Measurements from ENCODE around the gene STYXL1. TPM values are rescaled to one million over a fixed set of nuclear protein-coding genes. Genes with fewer than 3 reads are reported as not detected.
"Not testable (repeated sequence)": the region's sequence is repeated elsewhere in the genome, so short reads cannot be mapped to it uniquely, and the experiment has no call there.

STYXL1 gene
- 49.3 and 79.7 TPM in 2 replicates for total RNA-seq (2022)
- Bru-seq, nascent RNA: percentile 66 among the genes with signal in this experiment
- percentile 75 among the genes with signal in this experiment for BruChase-seq, experiment 1, labeled RNA remaining after a 6-hour chase
- BruChase-seq, experiment 2, labeled RNA remaining after a 2-hour chase: percentile 73 among the genes with signal in this experiment
- long read RNA-seq, transcript STYXL1-201 (9 exons, 1,415 nt): minor isoform, 6 of 31 reads
- long read RNA-seq, transcript STYXL1-203 (9 exons, 1,374 nt): major isoform, 7 of 31 reads
- long read RNA-seq, transcript STYXL1-206 (9 exons, 1,147 nt): minor isoform, 6 of 31 reads
- long read RNA-seq, partial matches to known transcripts: 9 of 31 reads
- long read RNA-seq, other reads (novel, unspliced or antisense): 3 of 31 reads

GRCh38 chr7:76047811-76048667 lies at the start of gene STYXL1, which contains the start of gene MDH2:
Gene STYXL1, minus strand, starts transcription at chr7:76048000. Its CDS starts 17,477 bp downstream, at chr7:76030523.
Gene MDH2, plus strand, starts transcription at chr7:76048106. Its CDS starts 55 bp downstream, at chr7:76048161.
- peak; percentile 96 for DNase-seq (ENCODE audit: unreplicated experiment)
- TSS peak; percentile 73 for BruUV-seq (replicated peaks)
- Mint-ChIP-seq H3K4me3 (ENCODE audit: unreplicated experiment) (peak within 1 kb of the TSS; percentile 97), H3K4me1 (ENCODE audit: insufficient read depth, unreplicated experiment) (peaks cover 27% of the 10 kb centered on the region), H3K36me3 (ENCODE audit: insufficient read depth, unreplicated experiment) (peaks cover 40% of the 10 kb centered on the region), H3K9me3 (ENCODE audit: unreplicated experiment) (no peaks in the 10 kb centered on the region), H3K27me3 (ENCODE audit: insufficient read depth, unreplicated experiment) (no peaks in the 10 kb centered on the region), H3K27ac (ENCODE audit: low read depth, unreplicated experiment) (peak within 1 kb of the TSS; percentile 99)
- POLR2A ChIA-PET: interaction anchor here (0.5 to 2.2 kb wide), 37 partner anchors 8 to 315 kb away, joined by 3 to 15 read pairs (median 5); partner anchors contain the start of genes POR, RHBDD2 and TMEM120A
- intact Hi-C loops (cut with micrococcal nuclease): loop anchor here (5.0 kb wide), 1 partner anchor 84 kb away; no protein-coding TSS in a partner anchor
- TF ChIP-seq CTCF (IDR thresholded peaks at IDR 0.05; ENCODE audit: unreplicated experiment): no peak
- CTCF ChIA-PET: interaction anchor here (0.5 to 2.1 kb wide), 8 partner anchors 26 to 294 kb away, joined by 3 to 13 read pairs (median 3); partner anchors contain the start of gene POR

GRCh38 chr7:76095908-76096307 lies 48.1 kb upstream of the STYXL1 start:
- ChIA-PET CTCF (no interaction called here), POLR2A (interaction anchor here (1.1 kb wide), 1 partner anchor 8 kb away, joined by 3 read pairs; no protein-coding TSS in a partner anchor)
- no peak overlapping the region for H3K4me3 Mint-ChIP-seq (ENCODE audit: unreplicated experiment)
- TF ChIP-seq CTCF (IDR thresholded peaks at IDR 0.05; ENCODE audit: unreplicated experiment): no peak
- no peaks in the 10 kb centered on the region for H3K36me3 Mint-ChIP-seq (ENCODE audit: insufficient read depth, unreplicated experiment)
- no peaks in the 10 kb centered on the region for H3K9me3 Mint-ChIP-seq (ENCODE audit: unreplicated experiment)
- no peaks in the 10 kb centered on the region for H3K4me1 Mint-ChIP-seq (ENCODE audit: insufficient read depth, unreplicated experiment)
- no peaks in the 10 kb centered on the region for H3K27me3 Mint-ChIP-seq (ENCODE audit: insufficient read depth, unreplicated experiment)
- no TSS peak for BruUV-seq (replicated peaks)
- no peak overlapping the region for H3K27ac Mint-ChIP-seq (ENCODE audit: low read depth, unreplicated experiment)
- intact Hi-C loops (cut with micrococcal nuclease): no loop called here
- DNase-seq (ENCODE audit: unreplicated experiment): no peak

- H3K27me3 Mint-ChIP-seq (ENCODE audit: insufficient read depth, unreplicated experiment); BruUV-seq (replicated peaks); H3K4me3 Mint-ChIP-seq (ENCODE audit: unreplicated experiment); H3K36me3 Mint-ChIP-seq (ENCODE audit: insufficient read depth, unreplicated experiment); H3K27ac Mint-ChIP-seq (ENCODE audit: low read depth, unreplicated experiment); intact Hi-C loops (cut with micrococcal nuclease); DNase-seq (ENCODE audit: unreplicated experiment); H3K9me3 Mint-ChIP-seq (ENCODE audit: unreplicated experiment); H3K4me1 Mint-ChIP-seq (ENCODE audit: insufficient read depth, unreplicated experiment): not testable (repeated sequence)
- ChIA-PET POLR2A (interaction anchor here (0.9 kb wide), 1 partner anchor 10 kb away, joined by 3 read pairs; no protein-coding TSS in a partner anchor), CTCF (interaction anchor here (1.0 kb wide), 1 partner anchor 25 kb away, joined by 4 read pairs; no protein-coding TSS in a partner anchor)
Observed at GRCh38 chr7:76094326-76094725, 46.5 kb upstream of the STYXL1 start.

- H3K36me3 Mint-ChIP-seq (ENCODE audit: insufficient read depth, unreplicated experiment); H3K27me3 Mint-ChIP-seq (ENCODE audit: insufficient read depth, unreplicated experiment); H3K27ac Mint-ChIP-seq (ENCODE audit: low read depth, unreplicated experiment); H3K4me3 Mint-ChIP-seq (ENCODE audit: unreplicated experiment); BruUV-seq (replicated peaks); H3K9me3 Mint-ChIP-seq (ENCODE audit: unreplicated experiment); H3K4me1 Mint-ChIP-seq (ENCODE audit: insufficient read depth, unreplicated experiment); intact Hi-C loops (cut with micrococcal nuclease): not testable (repeated sequence)
- ChIA-PET POLR2A (interaction anchor here (0.9 kb wide), 1 partner anchor 9 kb away, joined by 3 read pairs; no protein-coding TSS in a partner anchor), CTCF (interaction anchor here (1.3 kb wide), 1 partner anchor 18 kb away, joined by 5 read pairs; no protein-coding TSS in a partner anchor)
- DNase-seq (ENCODE audit: unreplicated experiment): peak; percentile 56
Observed at GRCh38 chr7:76093531-76093930, 45.7 kb upstream of the STYXL1 start.
